Sigmoid colon (tissue), 7 donors: ENCODE results near the gene PDE4D. TPM values are rescaled to one million over a fixed set of nuclear protein-coding genes. Genes with fewer than 3 reads are reported as not detected.

ENCODE experiments used
- DNase-seq: peaks from one replicate; pipeline ENCODE4 v3.0.0-alpha.2; 2019
- H3K27ac ChIP-seq, 4 donors: fragments of 200-600 bp; sonication (generic); one replicate each; pipeline ENCODE4 v1.5.1; 2016 to 2019; ENCODE audit warnings: mild to moderate bottlenecking in 1 of 4
- H3K27me3 ChIP-seq, 3 donors: fragments of 200-600 bp; sonication (generic); one replicate each; pipeline ENCODE4 v1.5.1; 2019; ENCODE audit warnings: mild to moderate bottlenecking in 1 of 3
- H3K36me3 ChIP-seq, 4 donors: fragments of 200-600 bp; sonication (generic); one replicate each; pipeline ENCODE4 v1.5.1; 2016 to 2019
- H3K4me1 ChIP-seq, 4 donors: fragments of 200-600 bp; sonication (generic); one replicate each; pipeline ENCODE4 v1.5.1; 2017 to 2019
- H3K4me3 ChIP-seq, 4 donors: fragments of 200-600 bp; sonication (generic); one replicate each; pipeline ENCODE4 v1.5.1; 2017 to 2019; ENCODE audit warnings: mild to moderate bottlenecking in 2 of 4, moderate library complexity in 1 of 4
- H3K9me3 ChIP-seq, 4 donors: fragments of 200-600 bp in 3 of 4; sonication (generic) in 3 of 4; one replicate each; pipeline versions ENCODE4 v1.5.1 to v1.6.1; 2013 to 2019
- CTCF ChIP-seq, 4 experiments: fragments of 450-650 bp in 3 of 4; fragments of 200-600 bp in 1 of 4; IDR thresholded peaks; one replicate each; pipeline ENCODE4 v1.5.1; 2016 to 2019; ENCODE audit warnings: antibody characterized with exemption in 4 of 4, mild to moderate bottlenecking in 3 of 4, moderate library complexity in 2 of 4
- EP300 ChIP-seq, 4 donors: sonication (generic); formaldehyde crosslinking; IDR thresholded peaks; one replicate each; pipeline ENCODE4 v1.6.1; 2017; ENCODE audit warnings: antibody characterized with exemption in 4 of 4
- POLR2A ChIP-seq, 2 donors: fragments of 450-650 bp; IDR thresholded peaks; one replicate each; pipeline ENCODE4 v1.6.1; 2016; ENCODE audit warnings: antibody characterized with exemption in 2 of 2, mild to moderate bottlenecking in 2 of 2, moderate library complexity in 2 of 2
- POLR2AphosphoS5 ChIP-seq, 4 donors: sonication (generic); formaldehyde crosslinking; IDR thresholded peaks; one replicate each; pipeline ENCODE4 v1.6.1; 2017; ENCODE audit warnings: antibody characterized with exemption in 4 of 4
- WGBS, 2 donors: extraction: QIAGEN DNeasy Blood & Tissue Kit; methylation state at CpG; one replicate each; pipeline ENCODE4 v1.1.7; 2013; 5-methylcytosine and 5-hydroxymethylcytosine counted together
- intact Hi-C: fragments of 100-400 bp; cut with DNase I; formaldehyde crosslinking; loops from one replicate; pipeline ENCODE4 v1.15.1; 2023
- polyA plus RNA-seq, 3 donors: library from polyadenylated mRNA; stranded (reverse); fragments of 200-250 nt; gene quantifications; one replicate each; pipeline ENCODE4 v1.2.3, GENCODE V29; 2013
- total RNA-seq, 4 donors: library from RNA; depleted of rRNA; stranded (reverse); fragments of >200 nt; gene quantifications; one replicate each; pipeline ENCODE4 v1.1.0, GENCODE V29; 2016
- donor health status: healthy with polysubstance abuse.
- donor health status: Bipolar disorder and iron deficiency.
- donor health status: healthy.

PDE4D gene
- total and polyA plus RNA-seq, 7 donors = 6.0 to 289 (median 169) TPM

- intact Hi-C loops = loop anchor here (5.0 kb wide), 1 partner anchor 49 kb away; no protein-coding TSS in a partner anchor
- Histone ChIP-seq H3K4me3 (no peak overlapping the region), H3K27ac (peak overlapping the region in 3 of 4 donors; percentile 29 to 48 (median 31)), H3K36me3 (no peaks in the 10 kb centered on the region), H3K27me3 (no peaks in the 10 kb centered on the region), H3K4me1 (peaks cover 0 to 40% (median 12%) of the 10 kb centered on the region in 4 donors), H3K9me3 (no peaks in the 10 kb centered on the region)
- no peak for DNase-seq
- TF ChIP-seq CTCF (IDR thresholded peaks at IDR 0.05) (no peak), POLR2AphosphoS5 (IDR thresholded peaks at IDR 0.05) (no peak), POLR2A (IDR thresholded peaks at IDR 0.05) (no peak), EP300 (IDR thresholded peaks at IDR 0.05) (no peak)
- WGBS, 2 donors = 53 to 62% methylated on average over 1 of the region's 1 CpG
These were observed 807.5 kb downstream of the PDE4D start for GRCh38 chr5:59086024-59086423.

GRCh38 chr5:59081693-59082092 lies 811.8 kb downstream of the PDE4D start:
- TF ChIP-seq EP300 (IDR thresholded peaks at IDR 0.05) (no peak), POLR2A (IDR thresholded peaks at IDR 0.05) (no peak), POLR2AphosphoS5 (IDR thresholded peaks at IDR 0.05) (no peak), CTCF (IDR thresholded peaks at IDR 0.05) (no peak)
- no peak for DNase-seq
- intact Hi-C loops = no loop called here
- Histone ChIP-seq H3K4me3 (no peak overlapping the region), H3K27me3 (no peaks in the 10 kb centered on the region), H3K36me3 (no peaks in the 10 kb centered on the region), H3K9me3 (no peaks in the 10 kb centered on the region), H3K27ac (peak overlapping the region in 2 of 4 donors; percentile 38 to 71), H3K4me1 (peaks cover 0 to 42% (median 20%) of the 10 kb centered on the region in 4 donors)
- 97% methylated on average over 1 of the region's 1 CpG for WGBS, 2 donors

GRCh38 chr5:59079622-59080620 lies 813.6 kb downstream of the PDE4D start:
- Histone ChIP-seq H3K27me3 (no peaks in the 10 kb centered on the region), H3K4me3 (no peak overlapping the region), H3K27ac (peak overlapping the region; percentile 41 to 75 (median 61)), H3K9me3 (no peaks in the 10 kb centered on the region), H3K36me3 (no peaks in the 10 kb centered on the region), H3K4me1 (peaks cover 0 to 31% (median 15%) of the 10 kb centered on the region in 4 donors)
- intact Hi-C loops = no loop called here
- peak; percentile 65 to 92 (median 81) for TF ChIP-seq POLR2AphosphoS5 (IDR thresholded peaks at IDR 0.05)
- peak in 2 of 4 donors; percentile 11 to 43 for TF ChIP-seq EP300 (IDR thresholded peaks at IDR 0.05)
- TF ChIP-seq POLR2A (IDR thresholded peaks at IDR 0.05) = no peak
- 72 to 82% methylated on average over 7 of the region's 7 CpGs for WGBS, 2 donors
- peak; percentile 73 for DNase-seq

- 95% methylated on average over 12 of the region's 12 CpGs for WGBS, 2 donors
- intact Hi-C loops = no loop called here
- Histone ChIP-seq H3K9me3 (no peaks in the 10 kb centered on the region), H3K27me3 (no peaks in the 10 kb centered on the region), H3K4me3 (no peak overlapping the region), H3K36me3 (no peaks in the 10 kb centered on the region), H3K4me1 (peaks cover 0 to 16% (median 10%) of the 10 kb centered on the region in 4 donors), H3K27ac (no peak overlapping the region)
- DNase-seq = no peak
- TF ChIP-seq CTCF (IDR thresholded peaks at IDR 0.05) = no peak
- TF ChIP-seq EP300 (IDR thresholded peaks at IDR 0.05) = no peak
- TF ChIP-seq POLR2AphosphoS5 (IDR thresholded peaks at IDR 0.05) = no peak
- TF ChIP-seq POLR2A (IDR thresholded peaks at IDR 0.05) = no peak
These were observed 821.6 kb downstream of the PDE4D start for GRCh38 chr5:59071755-59072549.
